Stimulated activated CD4-positive, alpha-beta T cell treated with anti-CD3 and anti-CD28 coated beads, Interleukin-15, amount 100 ng/mL, for 1 hour (primary cell): ENCODE measurements around the gene ACADVL.

ENCODE experiments used
- DNase-seq, 2 donors: peaks; one replicate each; pipeline ENCODE4 v3.0.0-alpha.2; 2020; ENCODE audit warnings: low read depth in 1 of 2, low spot score in 1 of 2

ACADVL gene

GRCh38 chr17:7216242-7217112 is 3.3 kb upstream of the ACADVL start:
- no peak for DNase-seq

DNA sequence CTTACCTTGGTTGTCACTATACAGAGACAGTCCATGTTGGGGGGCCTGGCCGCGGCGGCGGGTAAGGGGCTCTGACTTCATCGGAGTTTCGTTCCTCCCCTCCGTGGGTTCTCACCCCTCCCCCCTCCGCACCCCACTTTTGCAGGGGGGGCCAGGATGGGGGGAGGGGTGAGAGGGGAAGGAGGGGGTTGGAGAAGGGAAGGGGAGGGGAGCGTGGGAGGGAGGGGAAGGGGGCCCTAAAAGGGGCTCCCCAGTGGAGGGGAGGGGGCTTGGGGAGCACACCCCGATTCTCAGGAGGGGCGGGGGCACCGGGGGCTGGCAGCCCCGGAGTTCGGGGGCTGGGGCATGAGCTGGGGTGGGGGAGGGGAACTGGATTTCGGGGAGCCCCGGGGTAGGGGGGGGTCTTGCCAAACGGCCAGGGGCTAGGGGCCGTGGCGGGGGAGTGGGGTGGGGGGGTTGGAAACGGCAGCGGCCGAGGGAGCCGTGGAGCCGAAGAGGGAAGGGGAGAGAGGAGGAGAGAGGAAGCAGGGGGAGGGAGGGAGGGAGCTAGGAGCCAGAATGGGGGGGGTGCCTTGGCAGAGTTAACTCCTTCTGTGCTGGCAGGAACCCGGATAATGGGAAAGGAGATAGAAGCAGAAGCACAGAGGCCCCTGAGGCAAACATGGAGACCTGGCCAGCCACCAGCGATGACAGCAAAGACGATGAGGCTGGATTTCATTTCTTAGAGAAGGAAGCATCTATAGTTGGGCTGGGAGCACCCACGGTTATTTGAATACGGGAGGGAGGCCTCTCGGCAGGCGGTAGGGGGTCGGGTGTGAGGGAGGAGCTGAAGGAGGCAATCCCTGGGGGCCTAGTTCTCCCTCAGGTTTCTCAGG is 2.4 kb upstream of the ACADVL start:
- no peak for DNase-seq

- DNase-seq: no peak
These were observed 1.6 kb upstream of the ACADVL start for GRCh38 chr17:7218166-7218565.

DNA sequence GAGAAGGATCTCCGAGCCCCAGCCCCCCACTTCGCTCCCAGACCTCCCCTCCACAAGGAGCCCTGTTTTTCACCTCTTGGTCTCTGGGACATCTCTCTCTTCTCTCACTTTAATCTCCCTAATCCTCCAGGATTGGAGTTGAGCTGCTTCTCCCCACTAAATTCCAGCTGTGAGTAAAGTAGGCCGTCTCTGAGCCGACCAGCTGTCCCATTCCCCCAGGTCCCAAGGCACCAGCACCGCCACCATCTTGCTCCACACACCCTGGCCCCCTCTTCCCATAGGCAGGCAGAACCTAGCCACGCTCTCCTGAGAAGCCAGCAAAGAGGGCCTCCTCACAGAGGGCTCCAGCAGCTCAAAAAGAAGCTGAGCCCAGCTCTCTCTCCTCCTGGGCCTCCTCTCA is 980 bp upstream of the ACADVL start:
- no peak for DNase-seq

DNA sequence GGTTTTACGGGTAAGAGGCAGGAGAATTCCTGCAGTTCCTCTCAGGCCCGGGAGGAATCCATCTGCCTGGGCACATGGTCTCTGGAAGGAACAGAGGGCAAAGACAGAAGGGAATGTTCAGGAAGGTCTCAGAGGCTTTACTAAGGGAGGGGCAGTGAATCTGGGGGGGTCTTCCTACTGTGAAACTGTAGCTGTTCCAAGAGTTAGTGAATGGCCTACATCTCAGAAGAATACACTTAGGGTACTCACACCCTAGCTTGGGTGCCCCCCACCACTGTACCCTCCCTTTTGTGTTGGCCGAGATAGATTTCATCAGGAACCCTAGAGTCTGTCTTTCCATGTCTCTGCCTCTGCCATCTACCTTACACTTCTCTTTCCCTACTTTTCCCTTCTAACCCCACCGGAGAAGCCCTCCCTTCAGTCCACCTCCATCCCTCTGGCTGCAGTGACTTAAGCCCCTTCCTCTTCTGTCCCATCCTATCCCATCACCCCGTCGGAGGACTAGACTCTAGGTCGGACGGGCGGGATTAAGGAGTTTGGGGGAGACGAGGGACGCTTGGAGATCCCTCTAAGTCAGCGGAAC is 418 bp upstream of the ACADVL start:
- DNase-seq: no peak

GRCh38 chr17:7220593-7221277 is 997 bp downstream of the ACADVL start:
- peak; percentile 26 to 42 for DNase-seq

GRCh38 chr17:7221278-7222092 is 1.7 kb downstream of the ACADVL start:
- no peak for DNase-seq

DNA sequence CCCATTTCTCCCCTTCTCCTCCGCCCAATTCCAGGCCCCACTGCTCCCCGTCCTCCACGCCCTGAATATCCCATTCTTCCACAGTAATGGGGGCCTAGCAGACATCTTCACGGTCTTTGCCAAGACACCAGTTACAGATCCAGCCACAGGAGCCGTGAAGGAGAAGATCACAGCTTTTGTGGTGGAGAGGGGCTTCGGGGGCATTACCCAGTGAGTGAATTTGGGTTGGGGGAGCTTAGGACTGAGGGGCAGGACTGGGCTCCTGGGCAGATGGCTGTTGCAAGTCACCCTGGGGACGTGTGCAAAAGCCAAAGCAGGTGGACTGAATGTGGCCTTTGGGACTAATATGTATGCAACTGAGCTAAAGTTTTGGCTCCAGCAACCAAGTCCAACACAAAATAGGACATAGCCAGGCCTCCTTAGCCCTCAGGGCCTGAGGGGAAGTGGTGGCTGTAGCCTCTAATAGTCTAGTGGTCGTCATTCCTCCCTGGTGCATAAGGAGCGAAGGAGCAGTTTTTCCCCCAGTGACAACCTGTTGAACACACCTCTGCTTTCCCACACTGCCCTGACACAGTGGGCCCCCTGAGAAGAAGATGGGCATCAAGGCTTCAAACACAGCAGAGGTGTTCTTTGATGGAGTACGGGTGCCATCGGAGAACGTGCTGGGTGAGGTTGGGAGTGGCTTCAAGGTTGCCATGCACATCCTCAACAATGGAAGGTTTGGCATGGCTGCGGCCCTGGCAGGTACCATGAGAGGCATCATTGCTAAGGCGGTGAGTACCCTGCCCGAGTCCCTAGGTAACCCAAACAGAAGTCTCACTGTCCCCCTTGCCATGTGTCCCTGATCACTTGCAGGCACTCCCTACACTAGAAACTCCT is 2.6 kb downstream of the ACADVL start:
- DNase-seq: no peak

DNA sequence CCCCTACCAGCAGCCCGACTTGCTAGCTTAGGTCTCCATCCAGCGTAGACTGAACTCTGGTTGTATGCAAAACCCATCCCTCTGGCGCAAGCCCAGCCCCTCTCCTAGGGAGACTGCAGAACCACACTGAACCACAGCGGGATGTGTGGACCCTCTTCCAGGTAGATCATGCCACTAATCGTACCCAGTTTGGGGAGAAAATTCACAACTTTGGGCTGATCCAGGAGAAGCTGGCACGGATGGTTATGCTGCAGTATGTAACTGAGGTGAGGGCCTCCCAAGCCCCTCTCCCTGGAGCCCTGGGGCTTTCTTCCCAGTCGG is 3.2 kb downstream of the ACADVL start:
- no peak for DNase-seq

GRCh38 chr17:7223375-7223774 is 3.6 kb downstream of the ACADVL start:
- no peak for DNase-seq

DNA sequence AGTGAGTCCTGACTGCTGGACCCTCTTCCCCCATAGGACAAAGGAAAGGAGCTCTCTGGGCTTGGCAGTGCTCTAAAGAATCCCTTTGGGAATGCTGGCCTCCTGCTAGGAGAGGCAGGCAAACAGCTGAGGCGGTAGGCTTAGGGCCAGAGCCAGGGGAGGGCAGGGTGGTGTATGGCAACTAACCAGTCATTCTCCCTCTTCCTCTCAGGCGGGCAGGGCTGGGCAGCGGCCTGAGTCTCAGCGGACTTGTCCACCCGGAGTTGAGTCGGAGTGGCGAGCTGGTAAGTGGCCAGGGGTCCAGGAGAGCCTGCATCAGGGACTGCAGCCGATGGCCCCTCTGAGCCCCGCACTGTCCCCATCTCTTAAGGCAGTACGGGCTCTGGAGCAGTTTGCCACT is 4.4 kb downstream of the ACADVL start:
- no peak for DNase-seq

GRCh38 chr17:7224661-7225111 is 4.9 kb downstream of the ACADVL start:
- no peak for DNase-seq

- DNase-seq: no peak
These were observed 6.1 kb downstream of the ACADVL start for GRCh38 chr17:7225711-7226331.

DNA sequence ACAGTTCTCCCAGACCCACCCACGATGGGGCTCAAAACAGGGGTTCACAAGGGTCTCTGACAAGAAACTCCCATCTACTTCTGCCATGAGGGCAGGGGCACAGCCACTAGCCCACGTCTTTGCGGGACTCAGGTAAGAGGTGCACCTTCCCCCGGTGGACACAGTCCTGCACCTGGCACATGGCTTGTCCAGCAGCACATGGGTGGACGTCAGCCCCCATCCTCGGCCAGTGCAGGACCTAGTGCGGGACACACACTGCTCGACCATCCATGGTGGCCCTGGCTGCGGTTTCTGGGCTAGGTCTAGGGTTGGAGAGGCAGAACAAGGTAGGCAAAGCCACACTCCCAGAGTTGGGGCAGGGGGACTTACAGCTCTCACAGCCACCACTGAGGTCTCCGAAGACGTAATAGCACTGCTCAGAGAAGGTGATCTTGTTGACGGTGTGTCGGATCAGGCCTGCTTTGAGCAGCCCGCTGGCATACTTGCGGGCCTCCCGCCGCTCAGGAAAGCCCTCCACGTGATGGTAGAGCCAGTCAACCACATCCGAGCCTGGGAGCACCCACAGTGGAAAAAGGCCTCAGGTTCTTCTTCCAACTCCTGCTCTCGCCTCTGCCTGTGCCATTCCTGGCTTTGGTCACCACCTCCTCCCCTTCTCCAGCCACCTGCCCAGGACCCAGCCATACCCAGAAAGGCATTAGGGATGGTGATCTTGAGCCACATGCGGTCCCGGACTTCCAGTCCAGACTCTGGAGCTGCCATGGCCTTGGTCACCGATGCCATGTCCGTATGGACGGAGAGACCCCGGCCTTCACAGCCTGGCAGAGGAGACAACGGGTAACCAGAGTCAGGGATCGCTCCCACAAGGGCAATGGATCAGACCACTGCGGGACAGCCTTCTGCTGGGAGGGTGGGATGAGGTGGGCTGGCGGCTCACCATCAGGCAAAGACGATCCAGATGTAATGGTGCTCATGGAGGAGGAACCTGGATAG is 7.3 kb downstream of the ACADVL start:
- no peak for DNase-seq

DNA sequence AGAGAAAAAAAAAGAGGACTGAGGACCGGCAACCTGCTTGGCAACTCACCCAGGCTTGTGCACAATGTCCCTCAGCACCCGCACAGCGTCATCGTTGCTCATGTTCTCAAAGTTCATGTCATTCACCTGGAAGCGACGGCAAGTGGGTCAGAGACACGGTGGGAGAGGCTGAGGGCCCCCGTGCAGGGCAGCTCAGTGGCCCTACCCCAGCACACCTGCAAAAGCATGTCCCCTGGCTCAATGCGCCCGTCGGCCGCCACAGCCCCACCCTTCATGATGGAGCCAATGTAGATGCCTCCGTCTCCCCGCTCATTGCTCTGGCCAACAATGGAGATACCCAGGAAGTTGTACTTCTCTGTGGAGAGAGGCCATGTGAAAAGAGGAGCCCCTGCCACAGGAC is 9.2 kb downstream of the ACADVL start:
- DNase-seq: no peak

- no peak for DNase-seq
These were observed 9.8 kb downstream of the ACADVL start for GRCh38 chr17:7229504-7229903.

- DNase-seq: no peak
These were observed 12.4 kb downstream of the ACADVL start for GRCh38 chr17:7232114-7232513.

DNA sequence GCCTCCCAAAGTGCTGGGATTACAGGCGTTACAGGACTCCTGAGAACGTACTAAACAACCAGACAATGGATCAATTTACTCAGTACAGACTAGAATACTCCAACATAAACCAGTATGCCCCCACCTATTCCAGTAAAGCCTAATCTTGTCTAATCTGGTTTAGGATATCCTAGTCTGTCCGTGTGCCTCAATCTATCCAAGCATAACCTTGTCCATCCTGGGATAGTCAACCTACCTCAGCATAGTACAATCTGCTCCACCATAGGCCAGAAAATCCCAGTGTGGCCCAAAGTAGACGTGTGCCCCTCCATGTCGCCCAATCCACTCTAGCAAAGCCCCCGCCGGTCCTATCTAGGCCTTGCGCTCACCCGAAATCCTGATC is 14.0 kb downstream of the ACADVL start:
- no peak for DNase-seq
